GM20431 (cell line): ENCODE measurements around the gene TLE5.
"Not testable (repeated sequence)": the region's sequence is repeated elsewhere in the genome, so short reads cannot be mapped to it uniquely, and the experiment has no call there.

Experiments used
- in situ Hi-C: fragments of 300-500 bp; cut with MseI, MboI; formaldehyde crosslinking; loops from one replicate; pipeline ENCODE4 v1.15.0; 2020; ENCODE audit warnings: low sequenced_read_pairs; ENCODE audit not compliant: unreplicated experiment

Gene TLE5

DNA sequence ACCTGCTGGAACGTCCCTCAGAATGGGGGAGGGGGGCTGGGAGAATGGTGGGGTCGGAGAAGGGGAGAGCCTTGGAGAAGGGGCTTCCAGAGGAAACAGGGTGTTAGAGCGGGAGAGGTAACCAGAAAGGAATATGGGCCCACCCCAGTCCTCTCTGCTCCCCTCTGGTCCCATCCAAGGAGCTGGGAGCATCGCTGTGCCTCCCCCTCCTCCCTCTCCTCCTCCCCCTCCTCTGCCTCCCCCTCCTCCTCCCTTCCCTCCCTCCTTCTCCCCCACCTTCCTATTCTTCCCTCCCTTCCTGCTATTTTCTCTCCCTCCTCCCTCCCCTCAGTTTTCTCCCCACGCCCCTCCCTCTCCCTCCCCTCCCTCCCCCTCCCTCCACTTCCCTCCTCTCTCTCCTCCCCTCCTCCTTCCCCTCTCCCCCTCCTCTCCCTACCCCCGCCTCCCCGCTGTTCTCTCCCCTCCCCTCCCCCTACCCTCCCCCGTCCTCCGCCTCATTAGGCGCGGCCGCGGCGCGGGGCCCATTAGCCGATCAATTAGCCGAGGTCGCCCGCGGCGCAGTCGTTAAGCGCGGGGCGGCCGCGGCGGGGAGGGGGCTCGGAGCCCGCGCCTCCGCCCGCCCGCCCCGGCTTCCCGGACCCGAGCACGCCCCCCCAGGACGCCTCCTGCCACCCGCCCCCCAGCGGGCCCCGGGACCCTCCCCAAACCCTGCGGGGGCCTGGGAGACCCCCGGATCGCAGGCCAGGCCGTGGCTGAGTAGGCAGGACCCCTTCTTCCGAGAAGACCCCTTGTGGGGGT, 15.4 kb downstream of the TLE5 start:
- in situ Hi-C loops: no loop called here

DNA sequence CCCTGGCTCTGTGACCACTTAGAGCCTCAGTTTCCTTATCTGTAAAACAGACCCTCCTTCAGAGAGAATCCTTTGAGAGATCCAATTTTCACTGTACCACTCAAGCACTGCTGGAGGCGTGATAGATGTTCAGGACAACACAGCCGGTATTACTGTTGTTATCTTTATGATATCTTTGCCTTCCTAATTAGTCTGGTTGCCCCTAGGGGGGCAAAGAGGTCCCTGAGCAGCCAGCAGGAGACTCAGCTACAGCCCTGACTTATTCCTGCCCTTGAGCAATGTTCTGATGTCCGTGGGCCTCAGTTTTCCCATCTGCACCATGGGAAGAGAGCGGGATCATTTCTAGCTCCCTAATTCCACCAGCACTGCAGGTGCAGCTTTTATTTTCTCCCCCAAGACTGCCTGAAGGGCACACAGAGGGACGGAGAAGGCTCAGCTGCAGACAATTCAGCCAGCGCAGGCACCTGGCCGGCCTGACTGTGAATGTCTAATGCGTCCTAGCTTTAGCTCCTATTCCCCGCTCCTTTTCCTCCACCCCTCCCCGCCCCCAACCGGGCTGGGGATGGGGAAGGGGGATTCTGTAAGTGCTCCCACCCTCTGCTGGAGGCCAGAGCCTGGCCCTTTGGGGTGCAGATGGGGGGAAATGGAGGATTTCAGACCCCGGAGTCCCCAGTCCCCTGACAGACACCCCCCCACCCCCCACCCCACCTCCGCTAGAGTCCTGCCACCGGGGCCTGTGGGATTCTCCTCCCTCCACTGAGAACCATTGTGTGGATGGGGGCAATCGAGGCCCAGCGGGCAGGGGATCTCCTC, 16.2 kb downstream of the TLE5 start:
- in situ Hi-C loops: no loop called here

DNA sequence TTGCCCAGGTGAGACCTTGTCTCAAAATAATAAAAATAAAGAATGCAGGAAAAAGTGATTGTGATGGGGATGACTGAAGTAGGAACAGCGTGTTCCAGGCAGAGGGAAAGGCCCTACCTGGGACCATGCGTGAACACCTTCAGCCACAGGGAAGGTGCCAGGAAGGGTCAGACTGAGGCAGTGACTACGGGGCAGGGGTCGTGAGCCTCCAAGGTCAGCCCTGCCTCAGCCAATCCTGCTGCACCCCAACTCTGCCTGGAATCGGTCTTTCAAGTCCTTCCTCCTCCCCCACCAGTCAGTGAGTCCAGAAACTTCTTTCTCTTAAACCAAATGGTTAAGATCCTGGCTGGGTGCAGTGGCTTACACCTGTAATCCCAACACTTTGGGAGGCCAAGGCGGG, 17.1 kb downstream of the TLE5 start:
- in situ Hi-C loops: no loop called here

DNA sequence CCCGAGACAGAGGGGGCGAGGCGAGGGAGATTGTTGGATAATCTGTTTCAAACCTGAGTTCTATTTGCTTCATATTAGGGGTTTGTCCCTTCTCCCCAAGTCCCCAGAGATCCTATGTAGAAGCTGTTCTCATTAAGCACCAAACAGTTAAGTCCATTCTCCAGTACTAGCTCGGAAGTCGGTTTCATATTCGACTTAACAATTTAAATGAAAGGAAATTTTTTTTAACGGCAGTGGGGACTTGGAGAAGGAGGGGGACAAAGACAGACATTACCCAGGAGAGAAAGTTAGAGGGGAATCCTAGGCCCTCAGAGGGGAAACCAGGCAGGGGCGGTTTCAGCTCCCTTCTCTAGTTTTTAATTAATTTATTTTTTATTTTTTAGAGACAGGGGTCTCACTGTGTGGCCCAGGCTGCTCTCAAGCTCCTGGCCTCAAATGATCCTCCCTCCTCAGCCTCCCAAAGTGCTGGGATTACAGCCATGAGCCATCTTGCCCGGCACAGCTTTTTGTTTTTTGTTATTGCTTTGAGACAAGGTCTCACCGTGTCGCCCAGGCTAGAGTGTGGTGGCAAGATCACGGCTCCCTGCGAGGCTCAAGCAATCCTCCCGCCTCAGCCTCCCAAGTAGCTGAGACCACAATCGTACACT, 19.6 kb downstream of the TLE5 start:
- in situ Hi-C loops: no loop called here

DNA sequence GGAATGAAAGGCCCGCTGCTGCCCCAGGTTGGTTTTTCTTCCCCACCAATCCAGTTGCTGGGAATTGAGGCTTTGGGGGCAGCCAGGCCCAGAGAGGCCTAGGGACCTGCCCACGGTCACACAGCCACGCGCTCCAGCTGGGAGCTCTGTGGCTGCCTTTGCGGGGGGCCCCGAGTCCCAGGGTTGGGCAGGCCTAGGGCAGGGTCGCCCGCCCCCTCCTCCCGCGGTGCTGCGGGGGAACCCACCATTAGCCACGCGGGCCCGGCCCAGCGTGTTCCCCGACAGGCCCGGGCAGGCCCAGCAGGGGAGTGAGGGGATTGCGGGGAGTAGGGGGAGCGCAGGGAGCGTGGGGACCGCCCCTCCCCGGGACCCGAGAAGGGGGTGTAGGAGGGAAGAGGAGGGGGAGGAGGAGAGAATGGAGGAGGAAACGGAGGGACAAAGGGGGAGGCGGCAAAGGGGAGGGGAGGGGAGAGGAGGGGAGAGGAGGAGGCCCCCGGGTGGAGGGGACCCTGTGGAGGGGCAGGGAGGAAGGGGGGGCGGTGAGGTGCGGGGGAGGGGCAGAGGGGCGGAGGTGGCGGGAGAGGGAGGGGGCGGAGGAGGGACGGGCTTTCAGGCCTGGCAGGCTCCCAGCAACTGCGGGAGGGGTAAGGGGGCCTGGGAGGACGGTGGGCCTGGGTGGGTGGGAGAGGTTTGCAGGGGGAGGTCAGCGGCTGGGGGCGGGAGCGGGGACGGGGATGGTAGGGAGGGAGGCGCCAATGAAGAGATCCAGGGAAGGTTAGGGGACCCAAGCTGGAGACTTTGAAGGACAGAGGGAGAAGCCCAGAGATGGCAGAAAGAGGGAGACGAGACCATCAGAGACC, 20.3 kb downstream of the TLE5 start:
- in situ Hi-C loops: no loop called here

DNA sequence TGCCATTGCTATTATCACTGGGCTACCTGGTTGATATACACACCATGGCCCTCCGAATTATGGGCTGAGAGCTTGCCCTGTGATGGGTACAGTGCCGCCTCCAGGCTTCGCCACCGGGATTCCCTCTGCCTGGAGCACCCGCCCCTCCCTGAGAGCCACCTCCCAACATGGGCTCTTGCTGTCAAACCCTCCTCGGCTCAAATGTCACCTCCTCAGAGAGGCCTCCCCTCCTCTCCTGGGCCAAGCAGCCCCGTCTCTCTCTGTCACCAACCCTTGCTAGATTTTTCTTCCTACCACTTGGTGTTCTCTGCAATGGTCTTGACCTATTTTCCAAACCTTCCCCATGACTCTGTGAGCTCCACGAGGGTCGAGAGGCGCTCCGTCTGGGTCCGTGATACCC, 21.0 kb downstream of the TLE5 start:
- in situ Hi-C loops: no loop called here

DNA sequence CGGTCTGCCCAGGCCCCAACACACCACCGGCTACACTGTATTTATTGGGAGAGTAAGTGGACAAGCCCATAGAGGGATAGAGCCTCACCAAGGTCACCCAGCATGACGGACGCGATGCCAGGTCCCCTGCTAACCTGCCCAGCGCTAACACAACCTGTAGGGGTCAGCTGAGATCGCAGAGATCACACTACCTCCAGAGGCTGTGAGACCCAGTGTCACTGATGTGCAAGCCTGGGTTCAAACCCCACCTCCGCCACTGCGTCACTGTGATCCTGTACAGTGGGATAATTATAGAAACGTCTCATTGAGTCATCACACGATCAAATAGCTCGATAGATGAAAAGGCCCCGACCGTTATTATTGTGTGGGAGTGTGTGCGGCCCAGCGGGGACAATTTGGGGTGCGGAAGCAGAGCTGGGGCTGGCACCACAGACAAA, 22.6 kb downstream of the TLE5 start:
- in situ Hi-C loops: no loop called here

DNA sequence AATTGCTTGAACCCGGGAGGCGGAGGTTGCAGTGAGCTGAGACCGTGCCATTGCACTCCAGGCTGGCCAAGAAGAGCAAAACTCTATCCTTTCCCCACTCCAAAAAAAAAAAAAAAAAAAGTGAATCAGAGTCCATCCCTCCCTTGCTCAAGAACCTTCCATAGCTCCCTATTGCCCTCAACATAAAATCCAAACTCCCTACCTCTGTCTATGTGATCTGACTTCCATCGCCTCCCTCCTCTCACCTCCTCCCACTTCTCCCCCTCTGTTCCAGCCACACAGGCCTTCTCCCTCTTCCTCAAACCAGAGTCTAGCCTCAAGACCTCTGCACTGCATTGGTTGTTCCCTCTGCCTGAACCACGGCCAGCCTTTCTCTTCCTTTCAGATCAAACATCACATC, 23.2 kb downstream of the TLE5 start:
- in situ Hi-C loops: no loop called here

DNA sequence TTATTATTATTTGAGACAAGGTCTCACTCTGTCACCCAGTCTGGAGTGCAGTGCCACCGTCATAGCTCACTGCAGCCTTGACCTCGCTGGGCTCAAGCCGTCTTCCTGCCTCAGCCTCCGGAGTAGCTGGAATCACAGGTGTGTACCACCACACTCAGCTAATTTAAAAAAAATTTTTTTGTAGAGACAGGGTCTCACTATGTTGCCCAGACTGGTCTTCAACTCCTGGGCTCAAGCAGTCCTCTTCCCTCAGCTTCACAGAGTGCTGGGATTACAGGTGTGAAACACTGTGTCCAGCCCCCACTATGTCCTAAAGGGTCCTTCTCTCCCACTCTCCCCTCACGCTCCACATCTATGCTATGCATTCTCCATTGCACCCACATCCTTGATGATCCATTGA, 24.1 kb downstream of the TLE5 start:
- in situ Hi-C loops: no loop called here

DNA sequence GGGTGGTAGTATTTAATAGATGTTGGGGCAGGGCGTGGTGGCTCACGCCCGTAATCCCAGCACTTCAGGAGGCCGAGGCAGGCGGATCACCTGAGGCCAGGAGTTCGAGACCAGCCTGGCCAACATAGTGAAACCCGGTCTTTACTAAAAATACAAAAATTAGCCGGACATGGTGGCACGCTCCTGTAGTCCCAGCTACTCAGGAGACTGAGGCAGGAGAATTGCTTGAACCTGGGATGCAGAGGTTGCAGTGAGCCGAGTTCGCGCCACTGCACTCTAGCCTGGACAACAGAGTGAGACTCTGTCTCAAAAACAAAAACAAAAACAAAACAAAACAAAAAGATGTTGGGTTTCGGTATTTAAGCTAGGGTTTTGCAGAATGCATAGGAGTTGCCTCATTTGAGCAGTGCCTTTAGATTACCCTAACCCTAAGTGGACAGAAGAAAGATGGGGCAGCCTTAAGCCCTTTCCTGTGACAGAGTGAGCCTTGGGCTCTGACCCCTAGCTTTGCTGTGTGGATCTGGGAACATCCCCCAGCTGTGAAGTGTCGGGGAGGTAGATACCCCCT, 25.2 kb downstream of the TLE5 start:
- in situ Hi-C loops: not testable (repeated sequence)

DNA sequence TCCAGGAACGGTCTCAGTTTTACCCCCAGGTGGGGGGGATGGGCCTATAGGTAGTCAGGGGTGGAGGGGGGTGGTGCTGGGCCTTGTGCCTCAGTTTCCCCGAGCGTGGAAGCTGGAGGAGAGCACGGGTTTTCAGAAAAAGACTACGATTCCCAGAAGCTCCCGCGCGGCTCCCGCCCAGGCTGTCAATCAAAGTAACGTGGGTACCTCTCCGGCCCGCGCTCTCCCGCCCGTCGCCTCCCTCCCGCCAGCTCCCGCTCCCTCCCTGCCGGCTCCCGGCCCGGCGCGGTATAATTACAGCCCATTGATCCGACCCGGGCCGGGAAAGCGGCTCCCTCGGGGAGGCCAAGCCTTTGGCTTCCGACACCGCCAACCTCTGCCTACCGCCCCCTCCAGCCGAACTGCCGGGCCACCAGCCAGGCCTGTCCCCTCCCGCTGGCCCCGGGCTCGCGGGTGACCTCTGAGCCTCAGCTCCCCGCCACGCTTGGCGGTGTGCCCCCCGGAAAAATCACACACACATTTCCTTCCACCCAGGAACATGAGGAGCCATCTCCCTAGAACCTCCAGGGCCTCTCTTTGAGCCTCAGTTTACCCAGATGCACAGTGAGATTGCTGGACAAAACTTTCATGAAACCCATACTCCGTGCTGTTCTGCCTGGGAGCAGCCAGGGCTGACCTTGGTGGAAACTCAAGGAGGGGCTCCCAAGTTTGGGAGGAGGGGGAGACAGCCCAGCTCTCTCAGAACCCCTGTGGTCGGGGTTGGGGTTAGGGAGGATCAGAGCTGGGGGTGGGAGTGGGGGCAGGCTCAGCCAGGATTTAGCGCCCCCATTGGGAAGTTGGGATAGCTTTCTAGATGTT, 25.9 kb downstream of the TLE5 start:
- in situ Hi-C loops: no loop called here

DNA sequence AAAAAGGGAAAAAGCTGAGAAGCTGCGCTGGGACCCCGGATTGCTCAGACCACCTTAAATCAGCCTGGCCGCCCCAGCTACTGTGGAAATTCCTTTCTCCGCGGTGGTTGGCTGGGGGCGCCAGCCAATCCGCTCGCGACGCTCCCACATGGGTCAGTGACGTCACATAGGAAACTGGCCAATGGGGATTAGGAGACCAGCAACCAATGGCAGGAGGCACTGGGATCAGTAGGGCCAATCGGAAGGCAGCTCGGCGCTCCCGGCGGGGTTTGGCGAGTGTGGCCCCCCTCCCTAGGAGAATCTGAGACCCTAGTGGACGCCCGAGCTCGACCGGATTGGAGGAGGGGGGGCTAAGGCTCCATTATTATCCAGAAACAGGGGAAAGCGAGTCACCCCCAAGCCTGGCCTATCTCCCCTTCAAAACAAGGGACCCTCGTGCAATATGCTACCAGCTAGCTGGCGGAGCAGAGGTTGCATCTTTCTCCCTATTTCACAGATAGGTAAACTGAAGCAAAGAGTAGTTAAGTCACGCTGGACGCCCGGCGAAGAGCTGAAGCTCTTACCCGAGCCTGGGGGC, 26.7 kb downstream of the TLE5 start:
- in situ Hi-C loops: no loop called here

DNA sequence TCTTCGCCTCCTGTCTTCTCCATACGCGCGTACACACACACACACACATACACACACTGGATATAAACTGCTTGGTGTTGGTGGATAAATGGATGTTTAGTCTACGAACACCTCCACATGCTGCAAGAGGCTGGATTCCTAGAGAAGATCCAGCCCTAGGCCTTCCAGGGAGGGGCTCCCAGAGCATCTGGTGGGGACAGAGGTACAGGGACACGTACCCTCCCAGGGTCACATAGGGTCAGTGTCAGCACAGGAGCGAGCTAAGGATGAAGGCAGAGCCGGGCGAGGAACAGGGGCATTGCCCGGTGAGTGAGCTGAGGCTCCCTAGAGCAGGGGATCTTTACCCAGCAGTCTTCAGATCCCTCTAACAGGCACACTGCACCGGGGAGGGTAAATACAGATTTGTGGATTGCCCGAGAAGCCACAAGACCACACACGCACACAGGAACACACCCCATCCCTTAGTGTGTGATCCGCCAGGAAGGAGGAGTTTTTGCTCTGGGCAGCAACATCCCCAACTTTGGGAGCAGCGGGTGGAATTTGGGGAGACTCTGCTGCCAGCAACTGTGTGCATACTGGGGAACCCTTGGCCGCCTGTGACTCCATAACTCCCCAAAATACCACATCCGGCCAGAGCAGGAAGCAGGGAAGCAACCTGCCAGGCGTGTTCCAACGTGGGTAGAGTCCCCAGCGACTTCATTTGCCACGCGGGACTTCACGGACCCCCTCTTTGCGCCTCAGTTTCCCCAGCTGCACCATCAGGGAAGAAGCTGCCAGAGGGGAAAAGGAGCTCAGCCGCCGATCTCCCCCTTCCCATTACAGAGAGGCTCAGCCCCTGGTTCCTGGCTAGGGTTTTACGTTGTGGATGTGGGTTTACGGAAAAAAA, 27.4 kb downstream of the TLE5 start:
- in situ Hi-C loops: no loop called here

DNA sequence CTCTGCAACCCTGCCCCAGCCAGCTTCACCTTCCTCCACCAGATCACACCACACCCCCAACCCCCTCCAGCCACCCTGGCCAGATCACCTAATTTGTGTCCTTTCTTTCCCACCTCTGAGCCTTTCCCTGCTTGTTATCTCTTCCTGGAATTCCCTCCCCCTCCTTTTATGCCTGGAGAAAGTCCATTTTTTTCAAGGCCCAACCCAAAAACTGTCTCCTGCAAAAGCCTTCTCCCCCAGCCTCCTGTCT, 28.0 kb downstream of the TLE5 start:
- in situ Hi-C loops: no loop called here

DNA sequence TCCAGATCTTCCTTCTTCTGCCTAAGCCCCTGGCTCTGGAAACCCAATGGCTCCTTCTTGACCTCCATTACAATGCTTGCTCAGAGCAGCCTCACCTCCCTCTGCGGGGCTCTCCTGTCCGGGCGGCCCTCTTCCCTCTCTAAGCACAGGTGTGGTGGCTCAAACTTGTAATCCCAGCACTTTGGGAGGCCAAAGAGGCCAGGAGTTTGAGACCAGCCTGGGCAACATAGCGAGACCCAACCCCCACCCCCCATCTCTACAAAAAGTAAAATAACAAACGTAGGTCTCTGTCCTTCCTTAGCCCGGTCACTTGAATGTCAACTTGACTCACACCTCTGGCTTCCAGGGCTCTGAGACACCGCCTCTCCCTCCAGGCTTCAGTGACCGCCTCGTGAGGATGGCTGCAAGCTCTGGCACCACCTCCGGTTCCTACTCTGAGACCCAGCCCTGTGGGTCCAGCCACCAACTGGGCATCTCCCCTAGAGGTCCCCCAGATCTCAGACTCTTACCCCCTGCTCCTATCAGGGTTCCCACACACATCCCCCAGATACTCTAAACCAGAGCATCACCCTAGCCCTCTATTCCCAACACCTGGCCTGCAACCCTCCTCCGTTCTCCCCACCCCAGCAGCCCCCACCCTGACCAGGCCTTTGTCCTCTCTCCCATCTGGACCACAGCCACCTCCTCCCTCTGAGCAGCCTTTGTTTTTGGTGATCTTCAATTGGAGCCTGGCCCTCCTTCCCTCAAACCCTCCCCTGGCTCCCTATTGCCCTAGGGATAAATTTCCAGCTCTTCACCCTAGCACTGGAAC, 28.5 kb downstream of the TLE5 start:
- in situ Hi-C loops: no loop called here

DNA sequence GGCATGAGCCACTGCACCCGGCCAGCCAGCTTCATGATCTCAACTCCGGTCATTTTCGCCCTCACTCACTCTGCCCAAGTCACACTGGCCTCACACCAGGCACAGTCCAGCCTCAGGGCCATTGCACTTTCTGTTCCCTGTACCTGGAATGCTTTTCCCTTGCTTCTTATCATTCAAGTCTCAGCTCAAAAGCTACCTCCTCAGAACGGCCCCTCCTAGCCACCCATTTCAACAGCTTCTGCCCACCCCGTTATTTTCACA, 30.8 kb downstream of the TLE5 start:
- in situ Hi-C loops: no loop called here
